Dermis lymphatic vessel endothelial cell (primary cell): ENCODE measurements around the gene SMIM14. TPM values are rescaled to one million over a fixed set of nuclear protein-coding genes. Genes with fewer than 3 reads are reported as not detected.

Experiments used
- total RNA-seq: library from RNA; depleted of rRNA; stranded (reverse); fragments of >200 nt; gene quantifications from 2 replicates; pipeline ENCODE4 v1.2.1, GENCODE V29; 2014

SMIM14 gene
- total RNA-seq, result 21.7 and 33.5 TPM in 2 replicates

GRCh38 chr4:39638354-39639239, at the start of gene SMIM14:
TSS of gene SMIM14 (minus strand) at chr4:39638865. CDS start at chr4:39605145, 33,720 bp downstream.

GRCh38 chr4:39527296-39528060, 111.2 kb downstream of the SMIM14 start, which contains the start of gene UGDH:
TSS of gene UGDH (minus strand) at chr4:39527439. CDS start at chr4:39521512, 5,927 bp downstream.

Other genes starting within 250 kb of the SMIM14 start
- under 0.01 and 0.22 TPM in 2 replicates for gene KLB, start 231.9 kb downstream of the SMIM14 start, total RNA-seq
- gene RPL9, start 179.9 kb downstream of the SMIM14 start, total RNA-seq, result 2,848 and 3,678 TPM in 2 replicates
- 3.8 and 5.1 TPM in 2 replicates for gene LIAS, start 179.8 kb downstream of the SMIM14 start, total RNA-seq
- 30.8 and 38.0 TPM in 2 replicates for gene UGDH, start 111.4 kb downstream of the SMIM14 start, total RNA-seq
- 15.0 and 17.3 TPM in 2 replicates for gene UBE2K, start 59.3 kb upstream of the SMIM14 start, total RNA-seq